Measurements from ENCODE around the gene TBX4. TPM values are rescaled to one million over a fixed set of nuclear protein-coding genes. Genes with fewer than 3 reads are reported as not detected.
A peak's percentile ranks its signal among the peaks of the same experiment; 100 is the strongest.

TBX4 gene
- total and polyA plus RNA-seq, 4 donors = not detected

DNA sequence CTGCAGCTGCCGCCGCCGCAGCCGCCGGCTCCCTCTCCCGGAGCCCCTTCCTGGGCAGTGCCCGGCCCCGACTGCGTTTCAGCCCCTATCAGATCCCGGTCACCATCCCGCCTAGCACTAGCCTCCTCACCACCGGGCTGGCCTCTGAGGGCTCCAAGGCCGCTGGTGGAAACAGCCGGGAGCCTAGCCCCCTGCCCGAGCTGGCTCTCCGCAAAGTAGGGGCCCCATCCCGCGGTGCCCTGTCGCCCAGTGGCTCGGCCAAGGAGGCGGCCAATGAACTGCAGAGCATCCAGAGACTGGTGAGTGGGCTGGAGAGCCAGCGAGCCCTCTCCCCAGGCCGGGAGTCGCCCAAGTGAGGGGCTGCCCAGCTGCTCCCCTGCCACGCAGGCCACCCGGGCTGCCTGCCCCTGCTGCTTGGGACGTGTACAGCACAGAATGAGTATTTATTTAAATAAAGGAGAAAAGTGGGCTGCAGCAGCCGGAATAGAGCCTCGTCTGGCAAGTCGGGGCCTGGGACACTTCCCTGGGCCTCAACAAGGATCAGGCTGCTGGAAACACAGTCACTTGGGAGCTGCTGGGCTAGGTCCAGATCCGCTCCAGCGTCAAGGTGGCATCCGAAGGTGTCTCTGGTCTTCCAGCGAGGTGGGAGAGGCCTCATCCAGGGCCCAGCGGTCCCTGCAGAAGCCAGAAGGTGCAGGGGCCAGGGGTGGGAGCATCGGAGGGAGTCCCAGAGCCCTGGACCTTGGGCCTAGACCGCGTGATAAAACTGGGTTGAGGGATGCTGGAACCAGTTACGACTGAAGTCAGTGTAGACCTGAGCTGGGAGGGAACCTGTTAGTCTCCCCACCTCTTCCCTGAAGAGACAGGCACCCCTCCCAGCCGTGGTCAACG lies 43.8 kb upstream of the TBX4 start:
- no peak overlapping the region for H3K4me3 ChIP-seq (ENCODE audit: low read depth in 1 of 3, low read length in 3 of 3)

DNA sequence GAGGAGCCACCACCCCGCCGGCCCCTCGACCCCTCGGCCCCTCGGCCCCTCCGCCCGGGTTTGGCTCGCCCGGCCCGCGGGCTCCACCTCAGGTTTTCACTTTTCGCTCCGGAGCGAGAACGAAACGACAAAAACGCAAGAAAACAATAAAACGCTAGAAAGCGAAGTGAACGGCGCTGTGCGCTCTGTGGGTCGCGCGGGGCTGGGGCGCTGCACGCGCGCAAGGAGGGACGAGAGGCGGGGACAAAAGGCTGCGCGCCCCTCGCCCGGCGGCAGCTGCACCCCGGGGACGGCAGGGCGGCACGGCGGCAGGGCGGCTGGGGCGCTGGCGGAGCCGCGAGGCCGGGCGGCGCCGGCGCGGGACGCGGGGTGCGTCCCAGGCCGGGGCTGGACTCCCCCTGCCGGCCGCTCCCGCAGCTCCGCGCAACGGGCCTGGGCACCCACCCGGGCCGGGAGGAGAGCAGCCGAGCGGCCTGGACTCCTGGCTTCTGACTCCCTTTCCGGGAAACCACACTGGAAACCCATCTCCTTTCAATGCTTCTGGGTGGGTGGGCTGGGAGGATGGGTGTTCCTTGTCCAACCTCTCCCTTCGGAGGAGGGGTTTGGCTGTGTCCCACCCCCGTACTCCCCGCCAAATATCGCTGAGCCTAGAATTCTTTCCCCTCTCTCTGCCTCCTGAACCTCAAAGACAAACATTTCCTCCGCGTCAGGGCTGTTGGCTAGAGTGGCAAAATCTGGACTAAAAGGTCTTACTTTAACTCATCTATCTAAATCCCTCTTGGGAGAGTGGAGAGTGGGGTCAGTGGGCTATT lies 42.7 kb upstream of the TBX4 start:
- H3K27ac ChIP-seq (ENCODE audit: low read depth in 1 of 2, low read length in 2 of 2) = peak overlapping the region; percentile 23 to 69
- H3K4me1 ChIP-seq (ENCODE audit: control insufficient read depth in 4 of 4, insufficient read depth in 4 of 4, low read length in 3 of 4) = peaks cover 16 to 43% (median 31%) of the 10 kb centered on the region in 4 donors

More for the DNA sequence above, 43.8 kb upstream of the TBX4 start:
- Histone ChIP-seq H3K27me3 (ENCODE audit: control insufficient read depth in 4 of 4, insufficient read depth in 4 of 4, low read length in 3 of 4) (peaks cover 6 to 19% (median 9%) of the 10 kb centered on the region in 4 donors), H3K27ac (ENCODE audit: low read depth in 1 of 2, low read length in 2 of 2) (no peak overlapping the region), H3K9ac (ENCODE audit: low read depth in 1 of 2, low read length in 2 of 2) (no peak overlapping the region), H3K4me1 (ENCODE audit: control insufficient read depth in 4 of 4, insufficient read depth in 4 of 4, low read length in 3 of 4) (peaks cover 17 to 48% (median 33%) of the 10 kb centered on the region in 4 donors), H3K9me3 (ENCODE audit: control insufficient read depth in 4 of 4, low read length in 3 of 4) (no peaks in the 10 kb centered on the region), H3K36me3 (ENCODE audit: control insufficient read depth in 4 of 4, insufficient read depth in 3 of 4, low read depth in 1 of 4, low read length in 3 of 4) (no peaks in the 10 kb centered on the region)
- DNase-seq (ENCODE audit: low spot score) = no peak
- WGBS = 58% methylated on average over 41 of the region's 41 CpGs
- TF ChIP-seq, protein P1, sequence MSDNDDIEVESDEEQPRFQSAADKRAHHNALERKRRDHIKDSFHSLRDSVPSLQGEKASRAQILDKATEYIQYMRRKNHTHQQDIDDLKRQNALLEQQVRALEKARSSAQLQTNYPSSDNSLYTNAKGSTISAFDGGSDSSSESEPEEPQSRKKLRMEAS (IDR thresholded peaks at IDR 0.05) = no peak
- TF ChIP-seq RXRA (IDR thresholded peaks at IDR 0.05) (no peak), YY1 (IDR thresholded peaks at IDR 0.05) (no peak), FOXA1 (IDR thresholded peaks at IDR 0.05) (no peak), TAF1 (conservative IDR thresholded peaks at IDR 0.05) (no peak), HNF4G (IDR thresholded peaks at IDR 0.05) (no peak), EGR1 (IDR thresholded peaks at IDR 0.05; ENCODE audit: low read depth in 2 of 2) (no peak), FOXA2 (IDR thresholded peaks at IDR 0.05) (no peak), JUND (IDR thresholded peaks at IDR 0.05) (no peak)
- TF ChIP-seq, protein P2, sequence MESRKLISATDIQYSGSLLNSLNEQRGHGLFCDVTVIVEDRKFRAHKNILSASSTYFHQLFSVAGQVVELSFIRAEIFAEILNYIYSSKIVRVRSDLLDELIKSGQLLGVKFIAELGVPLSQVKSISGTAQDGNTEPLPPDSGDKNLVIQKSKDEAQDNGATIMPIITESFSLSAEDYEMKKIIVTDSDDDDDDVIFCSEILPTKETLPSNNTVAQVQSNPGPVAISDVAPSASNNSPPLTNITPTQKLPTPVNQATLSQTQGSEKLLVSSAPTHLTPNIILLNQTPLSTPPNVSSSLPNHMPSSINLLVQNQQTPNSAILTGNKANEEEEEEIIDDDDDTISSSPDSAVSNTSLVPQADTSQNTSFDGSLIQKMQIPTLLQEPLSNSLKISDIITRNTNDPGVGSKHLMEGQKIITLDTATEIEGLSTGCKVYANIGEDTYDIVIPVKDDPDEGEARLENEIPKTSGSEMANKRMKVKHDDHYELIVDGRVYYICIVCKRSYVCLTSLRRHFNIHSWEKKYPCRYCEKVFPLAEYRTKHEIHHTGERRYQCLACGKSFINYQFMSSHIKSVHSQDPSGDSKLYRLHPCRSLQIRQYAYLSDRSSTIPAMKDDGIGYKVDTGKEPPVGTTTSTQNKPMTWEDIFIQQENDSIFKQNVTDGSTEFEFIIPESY (IDR thresholded peaks at IDR 0.05) = no peak
- TF ChIP-seq, protein P3, sequence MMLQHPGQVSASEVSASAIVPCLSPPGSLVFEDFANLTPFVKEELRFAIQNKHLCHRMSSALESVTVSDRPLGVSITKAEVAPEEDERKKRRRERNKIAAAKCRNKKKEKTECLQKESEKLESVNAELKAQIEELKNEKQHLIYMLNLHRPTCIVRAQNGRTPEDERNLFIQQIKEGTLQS (IDR thresholded peaks at IDR 0.05) = no peak
- TF ChIP-seq, protein P4, sequence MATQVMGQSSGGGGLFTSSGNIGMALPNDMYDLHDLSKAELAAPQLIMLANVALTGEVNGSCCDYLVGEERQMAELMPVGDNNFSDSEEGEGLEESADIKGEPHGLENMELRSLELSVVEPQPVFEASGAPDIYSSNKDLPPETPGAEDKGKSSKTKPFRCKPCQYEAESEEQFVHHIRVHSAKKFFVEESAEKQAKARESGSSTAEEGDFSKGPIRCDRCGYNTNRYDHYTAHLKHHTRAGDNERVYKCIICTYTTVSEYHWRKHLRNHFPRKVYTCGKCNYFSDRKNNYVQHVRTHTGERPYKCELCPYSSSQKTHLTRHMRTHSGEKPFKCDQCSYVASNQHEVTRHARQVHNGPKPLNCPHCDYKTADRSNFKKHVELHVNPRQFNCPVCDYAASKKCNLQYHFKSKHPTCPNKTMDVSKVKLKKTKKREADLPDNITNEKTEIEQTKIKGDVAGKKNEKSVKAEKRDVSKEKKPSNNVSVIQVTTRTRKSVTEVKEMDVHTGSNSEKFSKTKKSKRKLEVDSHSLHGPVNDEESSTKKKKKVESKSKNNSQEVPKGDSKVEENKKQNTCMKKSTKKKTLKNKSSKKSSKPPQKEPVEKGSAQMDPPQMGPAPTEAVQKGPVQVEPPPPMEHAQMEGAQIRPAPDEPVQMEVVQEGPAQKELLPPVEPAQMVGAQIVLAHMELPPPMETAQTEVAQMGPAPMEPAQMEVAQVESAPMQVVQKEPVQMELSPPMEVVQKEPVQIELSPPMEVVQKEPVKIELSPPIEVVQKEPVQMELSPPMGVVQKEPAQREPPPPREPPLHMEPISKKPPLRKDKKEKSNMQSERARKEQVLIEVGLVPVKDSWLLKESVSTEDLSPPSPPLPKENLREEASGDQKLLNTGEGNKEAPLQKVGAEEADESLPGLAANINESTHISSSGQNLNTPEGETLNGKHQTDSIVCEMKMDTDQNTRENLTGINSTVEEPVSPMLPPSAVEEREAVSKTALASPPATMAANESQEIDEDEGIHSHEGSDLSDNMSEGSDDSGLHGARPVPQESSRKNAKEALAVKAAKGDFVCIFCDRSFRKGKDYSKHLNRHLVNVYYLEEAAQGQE (IDR thresholded peaks at IDR 0.05) = no peak

More for the DNA sequence above, 42.7 kb upstream of the TBX4 start:
- 2% methylated on average over 73 of the region's 73 CpGs for WGBS
- Histone ChIP-seq H3K9me3 (ENCODE audit: control insufficient read depth in 4 of 4, low read length in 3 of 4) (no peaks in the 10 kb centered on the region), H3K27me3 (ENCODE audit: control insufficient read depth in 4 of 4, insufficient read depth in 4 of 4, low read length in 3 of 4) (peaks cover 0 to 19% (median 6%) of the 10 kb centered on the region in 4 donors), H3K36me3 (ENCODE audit: control insufficient read depth in 4 of 4, insufficient read depth in 3 of 4, low read depth in 1 of 4, low read length in 3 of 4) (no peaks in the 10 kb centered on the region), H3K9ac (ENCODE audit: low read depth in 1 of 2, low read length in 2 of 2) (no peak overlapping the region), H3K4me3 (ENCODE audit: low read depth in 1 of 3, low read length in 3 of 3) (peak overlapping the region in 2 of 3 donors; percentile 41 to 67)
- TF ChIP-seq RAD21 (IDR thresholded peaks at IDR 0.05) (peak in 1 of 2 donors; percentile 27), FOXA2 (IDR thresholded peaks at IDR 0.05) (no peak)
- TF ChIP-seq, protein P5, sequence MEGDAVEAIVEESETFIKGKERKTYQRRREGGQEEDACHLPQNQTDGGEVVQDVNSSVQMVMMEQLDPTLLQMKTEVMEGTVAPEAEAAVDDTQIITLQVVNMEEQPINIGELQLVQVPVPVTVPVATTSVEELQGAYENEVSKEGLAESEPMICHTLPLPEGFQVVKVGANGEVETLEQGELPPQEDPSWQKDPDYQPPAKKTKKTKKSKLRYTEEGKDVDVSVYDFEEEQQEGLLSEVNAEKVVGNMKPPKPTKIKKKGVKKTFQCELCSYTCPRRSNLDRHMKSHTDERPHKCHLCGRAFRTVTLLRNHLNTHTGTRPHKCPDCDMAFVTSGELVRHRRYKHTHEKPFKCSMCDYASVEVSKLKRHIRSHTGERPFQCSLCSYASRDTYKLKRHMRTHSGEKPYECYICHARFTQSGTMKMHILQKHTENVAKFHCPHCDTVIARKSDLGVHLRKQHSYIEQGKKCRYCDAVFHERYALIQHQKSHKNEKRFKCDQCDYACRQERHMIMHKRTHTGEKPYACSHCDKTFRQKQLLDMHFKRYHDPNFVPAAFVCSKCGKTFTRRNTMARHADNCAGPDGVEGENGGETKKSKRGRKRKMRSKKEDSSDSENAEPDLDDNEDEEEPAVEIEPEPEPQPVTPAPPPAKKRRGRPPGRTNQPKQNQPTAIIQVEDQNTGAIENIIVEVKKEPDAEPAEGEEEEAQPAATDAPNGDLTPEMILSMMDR (IDR thresholded peaks at IDR 0.05; ENCODE audit: low read depth, low read length, missing input control) = peak; percentile 61
- TF ChIP-seq, protein P4 (IDR thresholded peaks at IDR 0.05) = no peak
- DNase-seq (ENCODE audit: low spot score) = no peak

Measured in liver (tissue), 9 donors.